GM12874 (cell line): ENCODE results near the gene UGT1A8.

Experiments used
- CTCF ChIP-seq: IDR thresholded peaks from 2 replicates; pipeline ENCODE4 v1.5.1; 2011; ENCODE audit warnings: low read depth, mild to moderate bottlenecking, control low read depth, low read length, moderate library complexity; ENCODE audit not compliant: insufficient read depth

The UGT1A8 gene

GRCh38 chr2:233714121-233714520 lies 96.7 kb downstream of the UGT1A8 start:
- TF ChIP-seq CTCF, result no peak

GRCh38 chr2:233718552-233718951 lies 101.1 kb downstream of the UGT1A8 start, which contains the start of gene UGT1A4:
Gene UGT1A4, plus strand, starts transcription at chr2:233718736. Its CDS starts 85 bp downstream, at chr2:233718821.
- TF ChIP-seq CTCF, result no peak

GRCh38 chr2:233728723-233729301 lies 111.4 kb downstream of the UGT1A8 start, which contains the start of gene UGT1A3:
Gene UGT1A3, plus strand, starts transcription at chr2:233729042. Its CDS starts 85 bp downstream, at chr2:233729127.
- no peak for TF ChIP-seq CTCF

GRCh38 chr2:233740870-233741269 lies 123.4 kb downstream of the UGT1A8 start:
- TF ChIP-seq CTCF, result no peak

GRCh38 chr2:233743464-233744259 lies 126.2 kb downstream of the UGT1A8 start:
- TF ChIP-seq CTCF, result no peak

GRCh38 chr2:233745073-233745755 lies 127.8 kb downstream of the UGT1A8 start:
- no peak for TF ChIP-seq CTCF
